A549 (cell line): ENCODE data around the gene MAPT. TPM values are rescaled to one million over a fixed set of nuclear protein-coding genes. Genes with fewer than 3 reads are reported as not detected.

Experiments
- ATAC-seq, 2 experiments: fragments of 200-7000 bp in 1 of 2; fragments of >200 bp in 1 of 2; cut with Nextera tagmentation in 1 of 2; cut with Tn5 transposase in 1 of 2; 3 replicates each; pipeline versions ENCODE4 v1.8.0 to v1.9.1; 2018 to 2020; ENCODE audit warnings: mild to moderate bottlenecking in 1 of 2, moderate library complexity in 1 of 2
- CTCF ChIA-PET: fragments of 300-600 bp; sonication (Branson Sonifier 250); formaldehyde crosslinking; extraction: SDS; loops from one replicate; lab custom pipeline; 2021; ENCODE audit warnings: antibody characterized with exemption, inconsistent platforms; lab: Yijun Ruan, JAX
- POLR2A ChIA-PET: fragments of 350-600 bp; formaldehyde crosslinking; extraction: SDS; loops from one replicate; lab custom pipeline; 2021; ENCODE audit warnings: antibody characterized with exemption, inconsistent platforms; lab: Yijun Ruan, JAX
- DNase-seq, 2 experiments: peaks; one replicate each; pipeline versions ENCODE4 v3.0.0 to v3.0.0-alpha.2; 2011 to 2016; ENCODE audit warnings: low read depth in 1 of 2, low spot score in 1 of 2
- FAIRE-seq: peaks from 2 replicates; lab custom pipeline; 2011; peaks lifted over from hg19 to GRCh38; lab: Jason Lieb, UNC
- H3K27ac ChIP-seq, 2 experiments: fragments of >200 bp; sonication (Bioruptor Twin); formaldehyde crosslinking; 3 replicates each; pipeline ENCODE4 v1.5.1; 2016 to 2017
- H3K4me1 ChIP-seq: fragments of >200 bp; sonication (Bioruptor Twin); formaldehyde crosslinking; 3 replicates; pipeline ENCODE4 v1.6.1; 2016
- H3K4me2 ChIP-seq: fragments of >200 bp; sonication (Bioruptor Twin); formaldehyde crosslinking; 3 replicates; pipeline ENCODE4 v1.6.1; 2016
- H3K4me3 ChIP-seq: fragments of >200 bp; sonication (Bioruptor Twin); formaldehyde crosslinking; 3 replicates; pipeline ENCODE4 v1.5.1; 2016
- H3K9me3 ChIP-seq: fragments of >200 bp; sonication (Bioruptor Twin); formaldehyde crosslinking; 3 replicates; pipeline ENCODE4 v1.6.1; 2016
- BCL3 ChIP-seq: fragments of >200 bp; sonication (Bioruptor Twin); formaldehyde crosslinking; IDR thresholded peaks from 3 replicates; pipeline ENCODE4 v1.6.1; 2016
- BHLHE40 ChIP-seq: IDR thresholded peaks from 2 replicates; pipeline ENCODE4 v1.6.1; 2012; ENCODE audit warnings: low read depth, low read length, inconsistent platforms
- CBX2 ChIP-seq: fragments of 200-600 bp; sonication (generic); IDR thresholded peaks from 2 replicates; pipeline ENCODE4 v1.6.1; 2016; ENCODE audit warnings: low read depth, mild to moderate bottlenecking, borderline replicate concordance
- CBX8 ChIP-seq: fragments of 200-600 bp; sonication (generic); IDR thresholded peaks from 2 replicates; pipeline ENCODE4 v1.6.1; 2016
- CHD2 ChIP-seq: fragments of 150-350 bp; IDR thresholded peaks from 2 replicates; pipeline ENCODE4 v1.6.1; 2014; ENCODE audit warnings: low read length; ENCODE audit not compliant: partially characterized antibody
- CHD4 ChIP-seq: fragments of 200-600 bp; sonication (generic); IDR thresholded peaks from 2 replicates; pipeline ENCODE4 v1.6.1; 2016; ENCODE audit warnings: antibody characterized with exemption, mild to moderate bottlenecking, borderline replicate concordance
- CTCF ChIP-seq: fragments of >200 bp; sonication (Bioruptor Twin); formaldehyde crosslinking; IDR thresholded peaks from 3 replicates; pipeline ENCODE4 v1.5.1; 2016
- EP300 ChIP-seq, 2 experiments: fragments of >200 bp; sonication (Bioruptor Twin); formaldehyde crosslinking; IDR thresholded peaks; 2 replicates in 1 of 2; 3 replicates in 1 of 2; pipeline ENCODE4 v1.6.1; 2016 to 2017
- ESRRA ChIP-seq: fragments of 150-350 bp; IDR thresholded peaks from 2 replicates; pipeline ENCODE4 v1.6.1; 2014; ENCODE audit warnings: mild to moderate bottlenecking, low read length, borderline replicate concordance
- FOXS1 ChIP-seq: fragments of 250-450 bp; sonication (Bioruptor Pico); IDR thresholded peaks from 2 replicates; pipeline ENCODE4 v1.5.0; 2020; ENCODE audit warnings: mild to moderate bottlenecking, moderate library complexity
- GATA3 ChIP-seq: IDR thresholded peaks from 2 replicates; pipeline ENCODE4 v1.6.1; 2012; ENCODE audit warnings: borderline replicate concordance
- HDAC2 ChIP-seq: fragments of 200-600 bp; sonication (generic); IDR thresholded peaks from 2 replicates; pipeline ENCODE4 v1.6.1; 2016
- HOXA7 ChIP-seq: fragments of 250-450 bp; sonication (Bioruptor Pico); IDR thresholded peaks from 2 replicates; pipeline ENCODE4 v1.5.0; 2020; ENCODE audit warnings: mild to moderate bottlenecking, moderate library complexity
- HOXB13 ChIP-seq: fragments of 250-450 bp; sonication (Bioruptor Pico); IDR thresholded peaks from 2 replicates; pipeline ENCODE4 v1.5.0; 2020; ENCODE audit warnings: low read depth, mild to moderate bottlenecking, moderate library complexity
- JUN ChIP-seq, 2 experiments: fragments of >200 bp; sonication (Bioruptor Twin); formaldehyde crosslinking; IDR thresholded peaks; 2 replicates in 1 of 2; 3 replicates in 1 of 2; pipeline ENCODE4 v1.6.1; 2016 to 2017
- JUNB ChIP-seq: fragments of >200 bp; sonication (Bioruptor Twin); formaldehyde crosslinking; IDR thresholded peaks from 2 replicates; pipeline ENCODE4 v1.6.1; 2016
- KDM1A ChIP-seq: fragments of 200-600 bp; sonication (generic); IDR thresholded peaks from 2 replicates; pipeline ENCODE4 v1.6.1; 2016; ENCODE audit warnings: low read depth, mild to moderate bottlenecking
- KDM5A ChIP-seq: fragments of 200-600 bp; sonication (generic); IDR thresholded peaks from 2 replicates; pipeline ENCODE4 v1.6.1; 2016; ENCODE audit warnings: antibody characterized with exemption, mild to moderate bottlenecking
- MAZ ChIP-seq: fragments of 150-350 bp; IDR thresholded peaks from 2 replicates; pipeline ENCODE4 v1.6.1; 2014; ENCODE audit warnings: antibody characterized with exemption, low read depth, low read length, borderline replicate concordance
- MYC ChIP-seq: IDR thresholded peaks from 2 replicates; pipeline ENCODE4 v1.6.1; 2012; ENCODE audit warnings: mild to moderate bottlenecking, inconsistent platforms, low read length, improper control_type of control experiment, borderline replicate concordance
- NFE2L2 ChIP-seq: fragments of 150-350 bp; conservative IDR thresholded peaks from 2 replicates; pipeline ENCODE4 v1.6.1; 2014; ENCODE audit warnings: low read length
- NPAS2 ChIP-seq: fragments of 250-450 bp; sonication (Bioruptor Pico); IDR thresholded peaks from 2 replicates; pipeline ENCODE4 v1.8.0; 2022; ENCODE audit warnings: mild to moderate bottlenecking, moderate library complexity, borderline replicate concordance
- PBX3 ChIP-seq: IDR thresholded peaks from 2 replicates; pipeline ENCODE4 v1.6.1; 2012
- PHF8 ChIP-seq: fragments of 200-600 bp; sonication (generic); IDR thresholded peaks from 2 replicates; pipeline ENCODE4 v1.6.1; 2016; ENCODE audit warnings: low read depth, mild to moderate bottlenecking, antibody characterized with exemption, moderate library complexity, borderline replicate concordance
- RAD21 ChIP-seq, 2 experiments: fragments of >200 bp in 1 of 2; sonication (Bioruptor Twin) in 1 of 2; formaldehyde crosslinking in 1 of 2; IDR thresholded peaks in 1 of 2; conservative IDR thresholded peaks in 1 of 2; 2 replicates in 1 of 2; 3 replicates in 1 of 2; pipeline ENCODE4 v1.6.1; 2012 to 2018; ENCODE audit warnings: inconsistent platforms in 1 of 2
- RARB ChIP-seq: fragments of 250-450 bp; sonication (Bioruptor Pico); IDR thresholded peaks from 2 replicates; pipeline ENCODE4 v1.8.0; 2021; ENCODE audit warnings: mild to moderate bottlenecking, moderate library complexity
- RCOR1 ChIP-seq: fragments of 150-350 bp; IDR thresholded peaks from 2 replicates; pipeline ENCODE4 v1.6.1; 2014; ENCODE audit warnings: antibody characterized with exemption, low read length, low read depth
- RFX5 ChIP-seq: fragments of 450-650 bp; IDR thresholded peaks from 2 replicates; pipeline ENCODE4 v1.7.1; 2014; ENCODE audit warnings: antibody characterized with exemption, mild to moderate bottlenecking, moderate library complexity
- RNF2 ChIP-seq: fragments of 200-600 bp; sonication (generic); IDR thresholded peaks from 2 replicates; pipeline ENCODE4 v1.6.1; 2016; ENCODE audit warnings: low read depth, mild to moderate bottlenecking, antibody characterized with exemption, moderate library complexity, borderline replicate concordance
- SMC3 ChIP-seq: fragments of >200 bp; sonication (Bioruptor Twin); formaldehyde crosslinking; IDR thresholded peaks from 3 replicates; pipeline ENCODE4 v1.6.1; 2018; ENCODE audit warnings: inconsistent platforms
- SREBF2 ChIP-seq: fragments of 450-650 bp; IDR thresholded peaks from 2 replicates; pipeline ENCODE4 v1.6.1; 2014; ENCODE audit warnings: mild to moderate bottlenecking, moderate library complexity
- ZSCAN20 ChIP-seq: fragments of 250-450 bp; sonication (Bioruptor Pico); IDR thresholded peaks from 2 replicates; pipeline ENCODE4 v1.8.0; 2022; ENCODE audit warnings: mild to moderate bottlenecking, moderate library complexity
- WGBS: methylation state at CpG from one replicate; pipeline ENCODE4 v1.1.6; 2017; ENCODE audit errors: missing lambda C conversion rate; 5-methylcytosine and 5-hydroxymethylcytosine counted together
- polyA plus RNA-seq, 4 experiments: library from polyadenylated mRNA; depleted of rRNA in 3 of 4; stranded (reverse); fragments of >200 nt; fragmentation: RNase III in 1 of 4; extraction: RNeasy Plus Mini Kit Qiagen cat#74134 plus additional on column Dnase treatment in 1 of 4; gene quantifications; 2 replicates in 3 of 4; 3 replicates in 1 of 4; pipeline ENCODE4 v1.2.3, GENCODE V29; 2011 to 2017
- TF ChIP-seq, protein P1 (sequence below): fragments of 150-350 bp; IDR thresholded peaks from 2 replicates; pipeline ENCODE4 v1.6.1; 2014; ENCODE audit warnings: low read depth, mild to moderate bottlenecking, low read length
- TF ChIP-seq, protein P2 (sequence below): fragments of 250-450 bp; sonication (Bioruptor Pico); IDR thresholded peaks from 2 replicates; pipeline ENCODE4 v1.5.0; 2020; ENCODE audit warnings: low read depth, mild to moderate bottlenecking, moderate library complexity

The MAPT gene
- polyA plus RNA-seq, 2 of the 4 experiments (the other 2 are of a cell fraction) = 1.2 to 1.6 TPM

- Histone ChIP-seq H3K4me1 (no peaks in the 10 kb centered on the region), H3K4me3 (no peak overlapping the region), H3K4me2 (no peak overlapping the region), H3K9me3 (no peaks in the 10 kb centered on the region), H3K27ac (no peak overlapping the region)
- ChIA-PET POLR2A (no interaction called here), CTCF (interaction anchor here (0.6 to 9.9 kb wide), 7 partner anchors 9 to 278 kb away, joined by 3 to 89 read pairs (median 3); partner anchors contain the start of gene MAPT)
- TF ChIP-seq HOXB13 (CRISPR knock-in tag) (no peak), JUNB (no peak), CHD4 (no peak), NPAS2 (CRISPR knock-in tag) (no peak), HOXA7 (CRISPR knock-in tag) (no peak), RAD21 (conservative IDR thresholded peaks at IDR 0.05 in 1 of 2, IDR thresholded peaks at IDR 0.05 in 1 of 2) (no peak), GATA3 (no peak), JUN (IDR thresholded peaks at IDR 0.05) (no peak), SMC3 (no peak), CBX2 (no peak), RFX5 (no peak), HDAC2 (no peak), PHF8 (no peak), BCL3 (no peak), ESRRA (no peak), RCOR1 (no peak), SREBF2 (no peak), ZSCAN20 (CRISPR knock-in tag) (no peak)
- TF ChIP-seq, protein P1, sequence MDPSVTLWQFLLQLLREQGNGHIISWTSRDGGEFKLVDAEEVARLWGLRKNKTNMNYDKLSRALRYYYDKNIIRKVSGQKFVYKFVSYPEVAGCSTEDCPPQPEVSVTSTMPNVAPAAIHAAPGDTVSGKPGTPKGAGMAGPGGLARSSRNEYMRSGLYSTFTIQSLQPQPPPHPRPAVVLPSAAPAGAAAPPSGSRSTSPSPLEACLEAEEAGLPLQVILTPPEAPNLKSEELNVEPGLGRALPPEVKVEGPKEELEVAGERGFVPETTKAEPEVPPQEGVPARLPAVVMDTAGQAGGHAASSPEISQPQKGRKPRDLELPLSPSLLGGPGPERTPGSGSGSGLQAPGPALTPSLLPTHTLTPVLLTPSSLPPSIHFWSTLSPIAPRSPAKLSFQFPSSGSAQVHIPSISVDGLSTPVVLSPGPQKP = no peak
- TF ChIP-seq, protein P2, sequence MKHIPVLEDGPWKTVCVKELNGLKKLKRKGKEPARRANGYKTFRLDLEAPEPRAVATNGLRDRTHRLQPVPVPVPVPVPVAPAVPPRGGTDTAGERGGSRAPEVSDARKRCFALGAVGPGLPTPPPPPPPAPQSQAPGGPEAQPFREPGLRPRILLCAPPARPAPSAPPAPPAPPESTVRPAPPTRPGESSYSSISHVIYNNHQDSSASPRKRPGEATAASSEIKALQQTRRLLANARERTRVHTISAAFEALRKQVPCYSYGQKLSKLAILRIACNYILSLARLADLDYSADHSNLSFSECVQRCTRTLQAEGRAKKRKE (CRISPR knock-in tag) = no peak
- 52% methylated on average over 5 of the region's 5 CpGs for WGBS
- DNase-seq (no peak), ATAC-seq (no peak), FAIRE-seq (no peak)
These were observed 45.0 kb downstream of the MAPT start for GRCh38 chr17:45939395-45939794.

DNA sequence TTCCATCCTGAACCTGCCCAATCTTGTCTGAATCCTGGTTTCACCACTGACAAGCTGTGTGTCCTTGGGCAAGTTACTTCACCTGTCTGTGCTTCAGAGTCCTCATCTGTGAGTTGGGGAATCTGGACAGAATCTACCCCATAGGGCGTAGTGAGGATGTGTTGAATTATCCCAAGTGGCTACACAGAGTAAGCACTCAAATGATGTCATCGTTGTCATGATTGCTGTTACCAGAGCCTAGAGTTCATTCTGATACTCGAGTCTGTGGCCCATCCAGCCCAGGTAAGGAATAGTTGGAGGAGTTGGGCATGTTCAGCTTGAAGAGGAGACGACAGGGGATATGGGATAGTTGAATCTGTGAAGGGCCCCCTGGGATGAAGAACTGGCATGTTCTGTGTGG lies 45.9 kb downstream of the MAPT start:
- CTCF ChIA-PET = interaction anchor here (0.6 to 9.9 kb wide), 8 partner anchors 8 to 108 kb away, joined by 3 to 89 read pairs (median 4); partner anchors contain the start of gene MAPT
- H3K9me3 ChIP-seq = no peaks in the 10 kb centered on the region

More for the DNA sequence above, 45.9 kb downstream of the MAPT start:
- Histone ChIP-seq H3K4me3 (no peak overlapping the region), H3K4me1 (no peaks in the 10 kb centered on the region)
- TF ChIP-seq EP300 (IDR thresholded peaks at IDR 0.05) = no peak
- no peak for TF ChIP-seq CHD2
- no peak for TF ChIP-seq NPAS2 (CRISPR knock-in tag)
- TF ChIP-seq RNF2 = no peak
- TF ChIP-seq MAZ = no peak
- no peak for TF ChIP-seq CTCF
- TF ChIP-seq KDM5A = no peak
- TF ChIP-seq GATA3 = no peak
- TF ChIP-seq HOXB13 (CRISPR knock-in tag) = no peak
- TF ChIP-seq NFE2L2 = no peak
- no peak for TF ChIP-seq FOXS1
- no peak for TF ChIP-seq KDM1A
- no peak for TF ChIP-seq PBX3
- no peak for TF ChIP-seq SMC3
- no peak for TF ChIP-seq ZSCAN20 (CRISPR knock-in tag)
- TF ChIP-seq RARB = no peak
- no peak for TF ChIP-seq MYC
- TF ChIP-seq BHLHE40 = no peak
- TF ChIP-seq CBX8 = no peak
- TF ChIP-seq, all 56 proteins: peak for 0
- no peak overlapping the region for H3K4me2 ChIP-seq
- ATAC-seq (no peak), FAIRE-seq (no peak), DNase-seq (no peak)
- 54% methylated on average over 4 of the region's 4 CpGs for WGBS
- H3K27ac ChIP-seq = no peak overlapping the region
- POLR2A ChIA-PET = no interaction called here
